Esophagus squamous epithelium (tissue), 5 donors: ENCODE data around the gene STXBP4. TPM values are rescaled to one million over a fixed set of nuclear protein-coding genes. Genes with fewer than 3 reads are reported as not detected.

Source experiments
- DNase-seq: peaks from one replicate; lab custom pipeline; 2025; lab: John Stamatoyannopoulos, UW
- H3K27ac ChIP-seq, 4 donors: fragments of 200-600 bp; sonication (generic); one replicate each; pipeline ENCODE4 v1.5.1; 2016 to 2019; ENCODE audit warnings: mild to moderate bottlenecking in 1 of 4
- H3K27me3 ChIP-seq, 4 donors: fragments of 200-600 bp; sonication (generic); 1 replicate in 3 of 4; 2 replicates in 1 of 4; pipeline versions ENCODE4 v1.5.1 to v1.6.0; 2017 to 2021; ENCODE audit warnings: antibody characterized with exemption in 1 of 4
- H3K36me3 ChIP-seq, 3 donors: fragments of 200-600 bp; sonication (generic); one replicate each; pipeline ENCODE4 v1.5.1; 2016 to 2019
- H3K4me1 ChIP-seq, 3 donors: fragments of 200-600 bp; sonication (generic); one replicate each; pipeline ENCODE4 v1.5.1; 2017 to 2019
- H3K4me3 ChIP-seq, 4 donors: fragments of 200-600 bp; sonication (generic); 1 replicate in 3 of 4; 2 replicates in 1 of 4; pipeline ENCODE4 v1.5.1; 2016 to 2019; ENCODE audit warnings: mild to moderate bottlenecking in 2 of 4, moderate library complexity in 1 of 4
- H3K9me3 ChIP-seq, 3 donors: fragments of 200-600 bp; sonication (generic); one replicate each; pipeline ENCODE4 v1.5.1; 2016 to 2019
- POLR2A ChIP-seq, 4 donors: fragments of 450-650 bp; IDR thresholded peaks; one replicate each; pipeline ENCODE4 v1.6.1; 2017; ENCODE audit warnings: antibody characterized with exemption in 4 of 4, mild to moderate bottlenecking in 4 of 4, moderate library complexity in 3 of 4
- WGBS, 2 donors: methylation state at CpG; one replicate each; pipeline ENCODE4 v1.1.5; 2018; 5-methylcytosine and 5-hydroxymethylcytosine counted together
- intact Hi-C: fragments of 100-400 bp; cut with DNase I; formaldehyde crosslinking; loops from one replicate; pipeline ENCODE4 v1.15.0; 2022
- total RNA-seq, 4 donors: library from RNA; depleted of rRNA; stranded (reverse); fragments of >200 nt; gene quantifications; one replicate each; pipeline ENCODE4 v1.1.0, GENCODE V29; 2016
- TF ChIP-seq, protein P1 (sequence below), 6 experiments: fragments of 450-650 bp in 4 of 6; fragments of 200-600 bp in 2 of 6; sonication (generic) in 2 of 6; IDR thresholded peaks; one replicate each; pipeline ENCODE4 v1.5.1; 2016 to 2019; ENCODE audit warnings: antibody characterized with exemption in 6 of 6, mild to moderate bottlenecking in 4 of 6, moderate library complexity in 4 of 6
- donor health status: DM: yes; HTN: yes; CAD: no.

Gene STXBP4
- total RNA-seq, 4 donors from 2014 or later: 0.61 to 23.5 (median 13.3) TPM

- intact Hi-C loops: loop anchor here (5.0 kb wide), 1 partner anchor 366 kb away; no protein-coding TSS in a partner anchor
- Histone ChIP-seq H3K27me3 (no peaks in the 10 kb centered on the region), H3K4me3 (no peak overlapping the region), H3K9me3 (no peaks in the 10 kb centered on the region), H3K4me1 (no peaks in the 10 kb centered on the region), H3K36me3 (peaks cover 0 to 15% (median 0%) of the 10 kb centered on the region in 3 donors), H3K27ac (no peak overlapping the region)
- DNase-seq: no peak
- WGBS, 2 donors: 0 to 97% methylated on average over 1 of the region's 1 CpG
- TF ChIP-seq POLR2A (IDR thresholded peaks at IDR 0.05): no peak
- TF ChIP-seq, protein P1, sequence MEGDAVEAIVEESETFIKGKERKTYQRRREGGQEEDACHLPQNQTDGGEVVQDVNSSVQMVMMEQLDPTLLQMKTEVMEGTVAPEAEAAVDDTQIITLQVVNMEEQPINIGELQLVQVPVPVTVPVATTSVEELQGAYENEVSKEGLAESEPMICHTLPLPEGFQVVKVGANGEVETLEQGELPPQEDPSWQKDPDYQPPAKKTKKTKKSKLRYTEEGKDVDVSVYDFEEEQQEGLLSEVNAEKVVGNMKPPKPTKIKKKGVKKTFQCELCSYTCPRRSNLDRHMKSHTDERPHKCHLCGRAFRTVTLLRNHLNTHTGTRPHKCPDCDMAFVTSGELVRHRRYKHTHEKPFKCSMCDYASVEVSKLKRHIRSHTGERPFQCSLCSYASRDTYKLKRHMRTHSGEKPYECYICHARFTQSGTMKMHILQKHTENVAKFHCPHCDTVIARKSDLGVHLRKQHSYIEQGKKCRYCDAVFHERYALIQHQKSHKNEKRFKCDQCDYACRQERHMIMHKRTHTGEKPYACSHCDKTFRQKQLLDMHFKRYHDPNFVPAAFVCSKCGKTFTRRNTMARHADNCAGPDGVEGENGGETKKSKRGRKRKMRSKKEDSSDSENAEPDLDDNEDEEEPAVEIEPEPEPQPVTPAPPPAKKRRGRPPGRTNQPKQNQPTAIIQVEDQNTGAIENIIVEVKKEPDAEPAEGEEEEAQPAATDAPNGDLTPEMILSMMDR (IDR thresholded peaks at IDR 0.05): no peak
These were observed 23.0 kb downstream of the STXBP4 start for GRCh38 chr17:54991567-54991966.

DNA sequence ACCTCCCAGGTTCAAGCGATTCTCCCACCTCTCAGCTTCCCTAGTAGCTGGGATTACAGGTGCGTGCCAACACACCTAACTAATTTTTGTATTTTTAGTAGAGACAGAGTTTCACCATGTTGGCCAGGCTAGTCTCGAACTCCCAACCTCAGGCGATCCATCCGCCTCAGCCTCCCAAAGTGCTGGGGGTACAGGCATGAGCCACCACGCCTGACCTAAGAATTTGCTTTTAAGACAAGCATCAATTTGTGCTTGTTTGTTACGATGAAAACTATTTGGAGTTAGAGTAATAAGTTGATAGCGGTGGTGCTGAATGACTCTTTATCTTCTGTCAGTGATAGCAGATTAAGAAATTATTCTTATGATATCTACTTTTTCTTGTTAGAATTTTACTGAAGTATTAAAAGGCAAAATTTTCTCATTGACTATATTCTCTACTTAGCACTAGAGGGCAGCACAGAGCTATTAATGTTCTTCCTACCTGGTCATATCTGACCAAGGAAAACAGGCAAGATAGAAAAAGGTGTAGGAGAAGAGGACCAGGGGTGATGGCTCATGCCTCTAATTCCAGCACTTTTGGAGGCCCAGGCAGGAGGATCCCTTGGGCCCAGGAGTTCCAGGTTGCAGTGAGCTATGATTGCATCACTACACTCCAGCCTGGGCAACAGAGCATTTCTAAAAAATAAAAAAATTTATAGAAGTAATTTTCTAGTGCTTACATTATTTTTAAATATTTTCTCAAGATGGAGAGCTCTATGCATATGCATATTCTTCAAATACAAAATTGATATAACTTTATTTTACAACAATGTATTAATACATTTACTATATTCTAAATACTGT, 24.5 kb downstream of the STXBP4 start:
- DNase-seq: no peak
- Histone ChIP-seq H3K27me3 (no peaks in the 10 kb centered on the region), H3K27ac (no peak overlapping the region), H3K9me3 (no peaks in the 10 kb centered on the region), H3K4me1 (no peaks in the 10 kb centered on the region), H3K4me3 (no peak overlapping the region), H3K36me3 (peaks cover 0 to 15% (median 0%) of the 10 kb centered on the region in 3 donors)
- 72 to 79% methylated on average over 8 of the region's 8 CpGs for WGBS, 2 donors
- intact Hi-C loops: loop anchor here (5.0 kb wide), 1 partner anchor 364 kb away; no protein-coding TSS in a partner anchor
- no peak for TF ChIP-seq POLR2A (IDR thresholded peaks at IDR 0.05)
- TF ChIP-seq, protein P1 (IDR thresholded peaks at IDR 0.05): peak in 5 of 6 experiments; percentile 52 to 73 (median 62)

DNA sequence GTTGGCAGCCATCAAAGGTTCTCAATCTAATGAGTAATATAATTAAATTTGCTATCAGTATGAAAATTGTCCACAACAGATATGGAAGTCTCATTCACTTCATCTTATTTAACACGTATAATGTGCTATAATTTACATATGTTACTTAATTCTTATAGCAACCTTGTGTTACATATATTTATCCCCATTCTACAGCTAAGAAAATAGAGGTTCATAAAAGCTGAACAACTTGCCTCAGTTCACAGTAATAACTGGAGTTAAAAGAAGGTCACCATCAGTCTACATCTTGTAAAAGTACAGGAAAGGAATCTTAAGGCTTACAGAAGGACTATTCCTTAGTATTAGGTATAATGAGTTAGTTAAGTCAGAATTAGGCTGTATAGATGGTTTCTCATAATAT, 27.9 kb downstream of the STXBP4 start:
- no peaks in the 10 kb centered on the region for H3K4me1 ChIP-seq

GRCh38 chr17:55002458-55002857, 33.9 kb downstream of the STXBP4 start:
- Histone ChIP-seq H3K4me3 (no peak overlapping the region), H3K27ac (no peak overlapping the region), H3K36me3 (peaks cover 0 to 13% (median 5%) of the 10 kb centered on the region in 3 donors), H3K9me3 (no peaks in the 10 kb centered on the region), H3K4me1 (no peaks in the 10 kb centered on the region), H3K27me3 (no peaks in the 10 kb centered on the region)
- TF ChIP-seq POLR2A (IDR thresholded peaks at IDR 0.05): no peak
- TF ChIP-seq, protein P1 (IDR thresholded peaks at IDR 0.05): no peak
- DNase-seq: no peak
- intact Hi-C loops: no loop called here

More for the DNA sequence above, 27.9 kb downstream of the STXBP4 start:
- no peak for DNase-seq
- Histone ChIP-seq H3K27ac (no peak overlapping the region), H3K9me3 (no peaks in the 10 kb centered on the region), H3K27me3 (no peaks in the 10 kb centered on the region), H3K4me3 (no peak overlapping the region), H3K36me3 (peaks cover 0 to 22% (median 5%) of the 10 kb centered on the region in 3 donors)
- TF ChIP-seq, protein P1 (IDR thresholded peaks at IDR 0.05): no peak
- TF ChIP-seq POLR2A (IDR thresholded peaks at IDR 0.05): no peak
- 84 to 93% methylated on average over 1 of the region's 1 CpG for WGBS, 2 donors
- intact Hi-C loops: no loop called here

- Histone ChIP-seq H3K9me3 (no peaks in the 10 kb centered on the region), H3K4me3 (no peak overlapping the region), H3K27me3 (no peaks in the 10 kb centered on the region), H3K27ac (no peak overlapping the region), H3K36me3 (peaks cover 0 to 19% (median 5%) of the 10 kb centered on the region in 3 donors), H3K4me1 (no peaks in the 10 kb centered on the region)
- TF ChIP-seq POLR2A (IDR thresholded peaks at IDR 0.05): no peak
- TF ChIP-seq, protein P1 (IDR thresholded peaks at IDR 0.05): no peak
- WGBS, 2 donors: 87% methylated on average over 5 of the region's 5 CpGs
- no peak for DNase-seq
- intact Hi-C loops: no loop called here
These were observed 35.9 kb downstream of the STXBP4 start for GRCh38 chr17:55004484-55004883.
